ENCODE data around the gene WASL. TPM values are rescaled to one million over a fixed set of nuclear protein-coding genes. Genes with fewer than 3 reads are reported as not detected.

Gene WASL
- total RNA-seq, 4 donors from 2014 or later: 42.5 to 55.9 (median 47.9) TPM

DNA sequence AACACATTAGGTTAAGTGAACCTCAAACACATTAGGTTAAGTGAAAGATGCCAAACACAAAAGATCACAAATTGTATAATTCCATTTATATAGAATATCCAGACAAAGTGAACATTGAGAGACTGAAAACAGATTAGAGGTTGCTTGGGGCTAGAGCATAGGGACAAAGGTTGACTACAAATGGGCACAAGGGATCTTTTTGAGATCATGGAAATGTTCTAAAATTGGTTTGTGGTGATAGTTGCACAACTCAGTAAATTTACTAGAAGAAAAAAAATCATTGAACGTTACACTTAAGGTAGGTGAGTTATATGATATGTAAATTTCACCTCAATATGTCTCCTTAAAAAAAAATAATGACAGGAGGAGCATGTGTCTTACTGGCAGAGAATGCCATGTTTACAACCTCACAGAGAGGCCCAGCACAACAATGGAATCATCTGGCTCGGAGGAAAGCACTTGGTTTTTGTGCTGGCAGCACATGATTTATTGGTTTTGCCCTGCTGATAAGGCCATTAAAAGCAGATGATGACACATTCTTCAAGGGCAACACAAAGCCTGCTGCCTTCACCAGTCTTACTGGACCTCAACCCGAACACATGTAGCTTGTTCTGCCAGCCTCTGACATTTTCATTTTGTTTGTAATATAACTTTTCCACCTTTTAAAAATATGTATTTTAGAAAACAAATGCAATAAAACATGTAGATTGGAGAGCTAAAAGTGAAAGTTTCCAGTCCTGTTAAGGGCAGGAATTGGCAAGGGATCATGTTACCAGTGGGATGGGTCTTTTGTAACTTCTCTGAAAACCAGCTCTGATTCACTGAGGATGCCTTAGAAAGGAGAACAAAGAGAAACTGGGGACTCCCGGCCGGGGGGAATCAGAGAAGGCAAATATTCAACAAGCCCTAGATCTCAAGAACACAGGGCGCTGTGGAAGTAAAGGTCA, 105.0 kb downstream of the WASL start:
- 21 to 23% methylated on average over 6 of the region's 6 CpGs for WGBS, 2 donors (ENCODE audit: low coverage in 1 of 2)
- peak; percentile 66 for ATAC-seq
- H3K4me3 ChIP-seq: no peak overlapping the region
- no peaks in the 10 kb centered on the region for H3K9me3 ChIP-seq
- H3K36me3 ChIP-seq: no peaks in the 10 kb centered on the region
- TF ChIP-seq EP300 (IDR thresholded peaks at IDR 0.05): no peak
- TF ChIP-seq POLR2A (IDR thresholded peaks at IDR 0.05): no peak
- TF ChIP-seq POLR2AphosphoS5 (IDR thresholded peaks at IDR 0.05): no peak
- no peak for TF ChIP-seq CTCF (IDR thresholded peaks at IDR 0.05)
- H3K4me1 ChIP-seq: peaks cover 0 to 14% (median 2%) of the 10 kb centered on the region in 3 donors
- H3K27ac ChIP-seq: peak overlapping the region in 1 of 4 donors; percentile 33
- H3K27me3 ChIP-seq: no peaks in the 10 kb centered on the region

DNA sequence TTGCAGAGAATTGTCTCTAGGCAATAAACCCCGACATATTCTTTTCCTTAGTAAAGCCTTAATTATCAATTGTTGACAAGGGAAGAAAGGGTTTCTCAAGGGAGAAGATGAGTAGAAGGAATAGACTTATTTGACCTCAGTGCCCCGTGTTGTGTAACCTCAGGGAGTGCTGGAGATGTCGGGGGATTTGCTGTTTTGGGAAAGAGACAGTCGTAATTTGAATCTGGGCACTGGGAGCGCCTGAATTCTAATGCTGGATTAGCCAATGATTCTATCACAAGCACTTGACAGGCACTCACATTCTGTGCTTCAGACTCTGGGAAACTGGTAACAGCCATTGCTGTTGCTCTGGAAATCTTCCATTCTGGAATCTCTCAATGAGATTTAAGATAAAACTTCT, 106.9 kb downstream of the WASL start:
- Histone ChIP-seq H3K27me3 (peaks cover 5% of the 10 kb centered on the region), H3K4me3 (no peak overlapping the region), H3K9me3 (no peaks in the 10 kb centered on the region), H3K27ac (no peak overlapping the region), H3K4me1 (peaks cover 0 to 14% (median 2%) of the 10 kb centered on the region in 3 donors), H3K36me3 (no peaks in the 10 kb centered on the region)
- 75 to 87% methylated on average over 4 to 5 of the region's 5 CpGs for WGBS, 2 donors (ENCODE audit: low coverage in 1 of 2)
- no peak for ATAC-seq
- TF ChIP-seq EP300 (IDR thresholded peaks at IDR 0.05): no peak
- TF ChIP-seq POLR2AphosphoS5 (IDR thresholded peaks at IDR 0.05): no peak
- no peak for TF ChIP-seq POLR2A (IDR thresholded peaks at IDR 0.05)
- no peak for TF ChIP-seq CTCF (IDR thresholded peaks at IDR 0.05)

DNA sequence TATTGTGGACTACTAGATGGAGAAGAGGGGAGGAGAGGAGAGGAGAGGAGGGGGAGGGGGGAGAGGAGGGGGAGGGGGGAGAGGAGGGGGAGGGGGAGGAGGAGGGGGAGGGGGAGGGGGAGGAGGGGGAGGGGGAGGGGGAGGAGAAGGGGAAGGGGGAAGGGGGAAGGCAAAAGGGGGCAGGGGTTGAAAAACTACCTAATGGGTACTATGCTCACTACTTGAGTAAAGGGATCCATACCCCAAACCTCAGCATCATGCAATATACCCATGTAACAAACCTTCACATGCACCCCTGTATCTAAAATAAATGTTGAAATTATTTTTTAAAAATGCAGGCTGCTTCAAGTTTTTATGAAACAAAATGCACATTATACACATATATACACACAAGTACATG, 108.2 kb downstream of the WASL start:
- H3K27me3 ChIP-seq: peaks cover 5% of the 10 kb centered on the region
- peaks cover 0 to 14% (median 2%) of the 10 kb centered on the region in 3 donors for H3K4me1 ChIP-seq
- no peak for ATAC-seq
- no peaks in the 10 kb centered on the region for H3K9me3 ChIP-seq
- no peaks in the 10 kb centered on the region for H3K36me3 ChIP-seq
- TF ChIP-seq POLR2A (IDR thresholded peaks at IDR 0.05): no peak
- no peak for TF ChIP-seq CTCF (IDR thresholded peaks at IDR 0.05)
- no peak for TF ChIP-seq EP300 (IDR thresholded peaks at IDR 0.05)
- TF ChIP-seq POLR2AphosphoS5 (IDR thresholded peaks at IDR 0.05): no peak
- H3K4me3 ChIP-seq: no peak overlapping the region
- H3K27ac ChIP-seq: no peak overlapping the region

DNA sequence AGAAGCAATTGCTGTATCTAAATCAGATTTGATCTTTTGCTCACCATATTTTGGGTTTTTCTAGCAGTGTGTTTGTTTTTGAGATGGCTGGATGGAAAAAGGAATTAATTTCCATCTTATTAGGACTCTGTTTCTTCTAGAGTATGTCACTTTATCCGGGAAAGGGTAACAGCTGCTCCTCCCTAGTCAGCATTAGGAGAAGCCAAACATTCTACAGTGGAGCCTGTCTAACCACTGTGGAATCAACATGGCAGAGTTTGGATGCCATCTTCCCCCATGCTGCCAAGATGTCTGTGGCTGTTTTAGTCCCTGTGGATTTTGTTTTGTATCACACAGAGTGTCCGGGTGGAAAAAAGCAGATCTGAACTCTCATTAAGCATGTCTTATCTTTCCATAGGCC, 109.2 kb downstream of the WASL start:
- Histone ChIP-seq H3K4me3 (no peak overlapping the region), H3K9me3 (no peaks in the 10 kb centered on the region), H3K36me3 (no peaks in the 10 kb centered on the region), H3K27ac (no peak overlapping the region), H3K27me3 (peaks cover 5% of the 10 kb centered on the region), H3K4me1 (peaks cover 0 to 14% (median 0%) of the 10 kb centered on the region in 3 donors)
- no peak for ATAC-seq
- 76 to 81% methylated on average over 2 of the region's 2 CpGs for WGBS, 2 donors (ENCODE audit: low coverage in 1 of 2)
- no peak for TF ChIP-seq POLR2A (IDR thresholded peaks at IDR 0.05)
- TF ChIP-seq EP300 (IDR thresholded peaks at IDR 0.05): no peak
- no peak for TF ChIP-seq CTCF (IDR thresholded peaks at IDR 0.05)
- no peak for TF ChIP-seq POLR2AphosphoS5 (IDR thresholded peaks at IDR 0.05)

DNA sequence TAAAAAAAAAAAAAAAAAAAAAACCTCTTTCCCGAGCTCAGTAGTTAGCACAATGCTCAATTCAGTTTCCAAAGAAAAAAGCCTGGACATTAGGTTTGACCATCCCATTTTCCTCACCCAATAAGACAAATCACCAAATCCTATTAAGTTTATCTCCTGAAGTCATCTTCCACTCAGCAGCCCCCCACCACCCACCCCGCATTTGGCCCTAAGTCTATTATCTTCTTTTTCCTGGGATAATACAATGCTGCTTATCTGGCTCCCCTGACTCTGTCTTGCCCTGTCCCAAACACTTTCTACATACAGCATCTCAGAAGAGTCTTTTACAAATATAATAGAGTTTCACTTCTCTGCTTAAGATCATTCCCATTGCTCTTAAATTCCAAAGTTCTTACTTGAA, 110.9 kb downstream of the WASL start:
- 72 to 90% methylated on average over 2 of the region's 2 CpGs for WGBS, 2 donors (ENCODE audit: low coverage in 1 of 2)
- no peaks in the 10 kb centered on the region for H3K9me3 ChIP-seq
- no peak overlapping the region for H3K4me3 ChIP-seq
- no peaks in the 10 kb centered on the region for H3K4me1 ChIP-seq
- H3K27me3 ChIP-seq: peaks cover 5% of the 10 kb centered on the region
- no peak for TF ChIP-seq EP300 (IDR thresholded peaks at IDR 0.05)
- TF ChIP-seq POLR2A (IDR thresholded peaks at IDR 0.05): no peak
- no peak for TF ChIP-seq POLR2AphosphoS5 (IDR thresholded peaks at IDR 0.05)
- TF ChIP-seq CTCF (IDR thresholded peaks at IDR 0.05): no peak
- no peak for ATAC-seq
- H3K36me3 ChIP-seq: no peaks in the 10 kb centered on the region
- no peak overlapping the region for H3K27ac ChIP-seq
